OCI-LY1 (cell line): ENCODE data around the gene CIPC.
A peak's percentile ranks its signal among the peaks of the same experiment; 100 is the strongest.

ENCODE experiments used
- H2AFZ ChIP-seq: fragments of 200-600 bp; sonication (generic), shearing (Covaris generic); 2 replicates; pipeline ENCODE4 v1.6.0; 2014; ENCODE audit warnings: antibody characterized with exemption, mild to moderate bottlenecking, low read length
- H3F3A ChIP-seq: fragments of 200-600 bp; sonication (generic), shearing (Covaris generic); 2 replicates; pipeline ENCODE4 v1.6.0; 2014; ENCODE audit warnings: mild to moderate bottlenecking, antibody characterized with exemption, low read length, moderate library complexity; ENCODE audit not compliant: insufficient read depth
- H3K27ac ChIP-seq: fragments of 200-600 bp; sonication (generic); 2 replicates; pipeline ENCODE4 v1.5.1; 2014; ENCODE audit warnings: low read length, mixed run types, mild to moderate bottlenecking, low read depth; ENCODE audit not compliant: poor library complexity, severe bottlenecking
- H3K27me3 ChIP-seq: fragments of 200-600 bp; sonication (generic); 2 replicates; pipeline ENCODE4 v1.6.0; 2014; ENCODE audit warnings: antibody characterized with exemption, mild to moderate bottlenecking, low read length, moderate library complexity; ENCODE audit not compliant: insufficient read depth
- H3K36me3 ChIP-seq: fragments of 200-600 bp; sonication (generic); 2 replicates; pipeline ENCODE4 v1.6.1; 2014; ENCODE audit warnings: mild to moderate bottlenecking, antibody characterized with exemption, low read length, moderate library complexity, mixed read lengths; ENCODE audit not compliant: insufficient read depth
- H3K4me1 ChIP-seq: fragments of 200-600 bp; sonication (generic); 2 replicates; pipeline ENCODE4 v1.5.1; 2014; ENCODE audit warnings: mild to moderate bottlenecking, low read length, moderate library complexity; ENCODE audit not compliant: insufficient read depth, severe bottlenecking
- H3K4me2 ChIP-seq: fragments of 200-600 bp; sonication (generic), shearing (Covaris generic); 2 replicates; pipeline ENCODE4 v1.6.1; 2014; ENCODE audit warnings: low read length
- H3K4me3 ChIP-seq: fragments of 200-600 bp; sonication (generic); 2 replicates; pipeline ENCODE4 v1.5.1; 2014; ENCODE audit warnings: low read length, low read depth, mild to moderate bottlenecking, mixed read lengths; ENCODE audit not compliant: poor library complexity, severe bottlenecking
- H3K79me2 ChIP-seq: fragments of 200-600 bp; shearing (Covaris generic); 2 replicates; pipeline ENCODE4 v1.6.1; 2016; ENCODE audit warnings: mixed run types, low read length, mixed read lengths; ENCODE audit not compliant: insufficient read depth
- H3K9ac ChIP-seq: fragments of 200-600 bp; sonication (generic), shearing (Covaris generic); 2 replicates; pipeline ENCODE4 v1.6.1; 2014; ENCODE audit warnings: mild to moderate bottlenecking, low read length, mixed read lengths
- H3K9me2 ChIP-seq: fragments of 200-600 bp; sonication (generic), shearing (Covaris generic); 2 replicates; pipeline ENCODE4 v1.6.1; 2014; ENCODE audit warnings: low read depth, mild to moderate bottlenecking, low read length, mixed read lengths
- H3K9me3 ChIP-seq: fragments of 200-600 bp; shearing (Covaris generic); 2 replicates; pipeline ENCODE4 v1.6.1; 2014; ENCODE audit warnings: low read length, mixed read lengths
- H4K20me1 ChIP-seq: fragments of 200-600 bp; sonication (generic), shearing (Covaris generic); 2 replicates; pipeline ENCODE4 v1.6.0; 2016; ENCODE audit warnings: mild to moderate bottlenecking, low read length; ENCODE audit not compliant: insufficient read depth
- EZH2 ChIP-seq: fragments of 200-600 bp; sonication (generic), shearing (Covaris generic); IDR thresholded peaks from 2 replicates; pipeline ENCODE4 v1.8.0; 2017; ENCODE audit warnings: borderline replicate concordance, mixed run types, mild to moderate bottlenecking, antibody characterized with exemption, low read length, moderate library complexity, mixed read lengths
- TF ChIP-seq, protein P1 (sequence below): fragments of 200-600 bp; sonication (generic), shearing (Covaris generic); IDR thresholded peaks from 2 replicates; pipeline ENCODE4 v1.5.1; 2017; ENCODE audit warnings: mild to moderate bottlenecking, antibody characterized with exemption, low read length, moderate library complexity, mixed read lengths

The CIPC gene

DNA sequence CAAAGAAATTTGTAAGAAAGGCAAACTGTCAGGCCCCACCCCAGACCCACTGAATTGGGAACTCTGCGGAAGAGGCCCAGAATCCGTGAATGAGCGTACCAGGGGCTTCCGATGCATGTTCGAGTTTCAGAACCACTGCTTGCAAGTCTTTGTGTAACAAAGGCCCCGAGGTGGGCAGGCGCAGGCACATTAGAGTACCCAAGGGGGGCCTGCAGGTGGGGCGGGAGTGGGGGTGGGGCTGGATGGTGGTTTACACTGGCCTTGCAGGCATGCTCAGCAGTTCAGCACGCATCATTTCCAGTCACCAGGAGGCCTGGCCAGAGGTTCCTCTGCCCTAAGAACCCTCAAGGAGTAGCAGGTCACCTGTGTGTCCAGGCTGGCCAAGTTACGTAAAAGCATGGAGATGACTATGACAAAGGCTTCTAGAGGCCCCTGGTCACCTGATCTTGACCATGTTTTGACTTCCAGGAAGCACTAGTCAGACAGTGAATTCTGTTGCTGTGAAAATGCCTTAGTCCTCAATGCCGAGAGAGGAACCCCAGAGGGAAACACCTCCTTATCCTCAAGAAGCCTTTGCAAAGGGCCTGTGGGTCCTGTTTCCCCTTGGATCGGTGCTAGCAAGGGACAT is 36.3 kb upstream of the CIPC start:
- no peak overlapping the region for H3K9ac ChIP-seq
- no peak overlapping the region for H2AFZ ChIP-seq

DNA sequence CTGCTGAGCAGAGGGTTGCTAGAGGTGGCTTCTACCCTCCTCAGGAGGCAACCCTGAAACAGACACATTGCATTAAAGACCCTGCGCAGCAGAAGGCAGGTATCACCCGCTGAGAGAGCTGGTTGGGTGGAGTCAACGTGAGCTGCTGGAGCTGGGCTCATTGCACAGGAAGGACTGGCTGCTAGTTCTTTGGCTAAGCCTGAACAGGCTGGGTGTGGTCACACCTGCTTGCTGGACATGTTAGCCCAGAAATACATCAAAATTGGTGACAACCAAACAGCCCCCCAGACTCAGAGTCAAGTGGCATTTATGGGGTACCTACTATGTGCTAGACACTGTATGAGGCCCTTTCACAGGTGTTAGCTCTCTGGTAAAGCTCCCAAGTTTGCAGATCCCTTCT is 35.8 kb upstream of the CIPC start:
- H2AFZ ChIP-seq, result no peak overlapping the region
- no peaks in the 10 kb centered on the region for H3K79me2 ChIP-seq
- H3K27me3 ChIP-seq, result peaks cover 6% of the 10 kb centered on the region; the same call in 1 of the 2 replicates
- H3K9ac ChIP-seq, result no peak overlapping the region
- H3F3A ChIP-seq, result no peaks in the 10 kb centered on the region
- H3K27ac ChIP-seq, result no peak overlapping the region
- H3K4me3 ChIP-seq, result no peak overlapping the region
- TF ChIP-seq, protein P1, sequence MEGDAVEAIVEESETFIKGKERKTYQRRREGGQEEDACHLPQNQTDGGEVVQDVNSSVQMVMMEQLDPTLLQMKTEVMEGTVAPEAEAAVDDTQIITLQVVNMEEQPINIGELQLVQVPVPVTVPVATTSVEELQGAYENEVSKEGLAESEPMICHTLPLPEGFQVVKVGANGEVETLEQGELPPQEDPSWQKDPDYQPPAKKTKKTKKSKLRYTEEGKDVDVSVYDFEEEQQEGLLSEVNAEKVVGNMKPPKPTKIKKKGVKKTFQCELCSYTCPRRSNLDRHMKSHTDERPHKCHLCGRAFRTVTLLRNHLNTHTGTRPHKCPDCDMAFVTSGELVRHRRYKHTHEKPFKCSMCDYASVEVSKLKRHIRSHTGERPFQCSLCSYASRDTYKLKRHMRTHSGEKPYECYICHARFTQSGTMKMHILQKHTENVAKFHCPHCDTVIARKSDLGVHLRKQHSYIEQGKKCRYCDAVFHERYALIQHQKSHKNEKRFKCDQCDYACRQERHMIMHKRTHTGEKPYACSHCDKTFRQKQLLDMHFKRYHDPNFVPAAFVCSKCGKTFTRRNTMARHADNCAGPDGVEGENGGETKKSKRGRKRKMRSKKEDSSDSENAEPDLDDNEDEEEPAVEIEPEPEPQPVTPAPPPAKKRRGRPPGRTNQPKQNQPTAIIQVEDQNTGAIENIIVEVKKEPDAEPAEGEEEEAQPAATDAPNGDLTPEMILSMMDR, result no peak
- TF ChIP-seq EZH2, result no peak
- H3K4me1 ChIP-seq, result peaks cover 4% of the 10 kb centered on the region
- H4K20me1 ChIP-seq, result no peaks in the 10 kb centered on the region
- no peaks in the 10 kb centered on the region for H3K36me3 ChIP-seq
- no peaks in the 10 kb centered on the region for H3K9me3 ChIP-seq
- no peaks in the 10 kb centered on the region for H3K9me2 ChIP-seq
- H3K4me2 ChIP-seq, result no peak overlapping the region

More for the DNA sequence above, 36.3 kb upstream of the CIPC start:
- no peaks in the 10 kb centered on the region for H3K9me3 ChIP-seq
- TF ChIP-seq EZH2, result no peak
- TF ChIP-seq, protein P1, result no peak
- peaks cover 4% of the 10 kb centered on the region for H3K4me1 ChIP-seq
- H3K27ac ChIP-seq, result no peak overlapping the region
- H3K79me2 ChIP-seq, result no peaks in the 10 kb centered on the region
- H3K36me3 ChIP-seq, result no peaks in the 10 kb centered on the region
- peaks cover 4% of the 10 kb centered on the region; the same call in 1 of the 2 replicates for H3K27me3 ChIP-seq
- H4K20me1 ChIP-seq, result no peaks in the 10 kb centered on the region
- H3K4me2 ChIP-seq, result no peak overlapping the region
- no peak overlapping the region for H3K4me3 ChIP-seq
- no peaks in the 10 kb centered on the region for H3F3A ChIP-seq
- no peaks in the 10 kb centered on the region for H3K9me2 ChIP-seq

DNA sequence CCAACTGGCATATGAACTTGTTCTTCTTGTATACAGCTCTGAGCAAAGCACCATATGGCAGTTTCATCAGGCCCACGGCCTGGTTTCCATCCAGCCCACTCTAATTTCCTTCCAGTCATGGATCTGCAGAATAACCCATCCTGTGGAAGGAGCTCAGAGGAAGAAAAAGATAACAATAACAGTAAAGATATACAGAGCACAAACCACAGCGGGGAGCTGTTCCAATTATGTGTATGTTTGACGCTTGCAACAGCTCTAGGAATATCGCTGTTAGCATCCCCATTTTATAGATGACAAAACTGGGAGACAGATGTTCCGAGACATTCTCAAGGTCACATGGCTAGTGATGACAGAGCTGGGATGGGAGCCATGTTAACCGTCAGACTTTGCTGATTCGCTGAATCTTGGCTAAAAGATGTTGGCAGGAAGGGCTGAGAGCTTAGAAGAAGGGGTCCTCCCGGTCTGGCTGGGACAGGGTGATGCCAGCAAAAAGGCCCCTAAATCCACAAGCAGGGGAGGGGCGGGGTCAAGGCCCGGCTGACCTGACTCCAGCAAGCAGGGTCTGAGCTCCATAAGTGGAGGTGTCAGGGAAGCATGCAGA is 34.4 kb upstream of the CIPC start:
- Histone ChIP-seq H3K9ac (no peak overlapping the region), H3F3A (no peaks in the 10 kb centered on the region), H3K36me3 (no peaks in the 10 kb centered on the region), H3K9me2 (no peaks in the 10 kb centered on the region), H3K4me3 (no peak overlapping the region), H3K4me1 (peaks cover 4% of the 10 kb centered on the region), H3K27ac (no peak overlapping the region), H3K27me3 (peaks cover 6% of the 10 kb centered on the region; the same call in 1 of the 2 replicates), H3K79me2 (no peaks in the 10 kb centered on the region), H2AFZ (no peak overlapping the region), H3K9me3 (no peaks in the 10 kb centered on the region), H4K20me1 (no peaks in the 10 kb centered on the region), H3K4me2 (no peak overlapping the region)
- TF ChIP-seq, protein P1, result 0 out of 2 replicates have a peak, but pooled peaks have one; percentile 6
- TF ChIP-seq EZH2, result no peak
